BJ (cell line): ENCODE measurements around the gene BSPRY. TPM values are rescaled to one million over a fixed set of nuclear protein-coding genes. Genes with fewer than 3 reads are reported as not detected.

Source experiments
- CTCF ChIA-PET: fragments of 350-600 bp; formaldehyde crosslinking; extraction: SDS; loops from one replicate; lab custom pipeline; 2021; ENCODE audit warnings: antibody characterized with exemption, inconsistent platforms; lab: Yijun Ruan, JAX
- POLR2A ChIA-PET: fragments of 300-600 bp; sonication (Branson Sonifier 250); formaldehyde crosslinking; extraction: SDS; loops from one replicate; lab custom pipeline; 2021; ENCODE audit warnings: antibody characterized with exemption; lab: Charles Lee
- DNase-seq: peaks from one replicate; pipeline ENCODE4 v3.0.0-alpha.2; 2011; ENCODE audit warnings: low read depth
- H3K27me3 ChIP-seq: 2 replicates; pipeline ENCODE4 v1.6.0; 2011; ENCODE audit warnings: low read length; ENCODE audit not compliant: control insufficient read depth, insufficient read depth
- H3K36me3 ChIP-seq: 2 replicates; pipeline ENCODE4 v1.5.1; 2011; ENCODE audit warnings: low read length; ENCODE audit not compliant: control insufficient read depth, insufficient read depth
- H3K4me3 ChIP-seq: 2 replicates; pipeline ENCODE4 v1.5.1; 2011; ENCODE audit warnings: low read depth, mild to moderate bottlenecking, control low read depth, low read length
- polyA plus RNA-seq: library from polyadenylated mRNA; depleted of rRNA; stranded (reverse); fragments of >200 nt; gene quantifications from 2 replicates; pipeline ENCODE4 v1.2.3, GENCODE V29; 2011
- TF ChIP-seq, protein P1 (sequence below): IDR thresholded peaks from 2 replicates; pipeline ENCODE4 v1.5.1; 2011; ENCODE audit warnings: low read depth, mild to moderate bottlenecking, control low read depth, inconsistent platforms, low read length, moderate library complexity; ENCODE audit not compliant: insufficient read depth

BSPRY gene
- polyA plus RNA-seq, 1 experiment, result not detected

DNA sequence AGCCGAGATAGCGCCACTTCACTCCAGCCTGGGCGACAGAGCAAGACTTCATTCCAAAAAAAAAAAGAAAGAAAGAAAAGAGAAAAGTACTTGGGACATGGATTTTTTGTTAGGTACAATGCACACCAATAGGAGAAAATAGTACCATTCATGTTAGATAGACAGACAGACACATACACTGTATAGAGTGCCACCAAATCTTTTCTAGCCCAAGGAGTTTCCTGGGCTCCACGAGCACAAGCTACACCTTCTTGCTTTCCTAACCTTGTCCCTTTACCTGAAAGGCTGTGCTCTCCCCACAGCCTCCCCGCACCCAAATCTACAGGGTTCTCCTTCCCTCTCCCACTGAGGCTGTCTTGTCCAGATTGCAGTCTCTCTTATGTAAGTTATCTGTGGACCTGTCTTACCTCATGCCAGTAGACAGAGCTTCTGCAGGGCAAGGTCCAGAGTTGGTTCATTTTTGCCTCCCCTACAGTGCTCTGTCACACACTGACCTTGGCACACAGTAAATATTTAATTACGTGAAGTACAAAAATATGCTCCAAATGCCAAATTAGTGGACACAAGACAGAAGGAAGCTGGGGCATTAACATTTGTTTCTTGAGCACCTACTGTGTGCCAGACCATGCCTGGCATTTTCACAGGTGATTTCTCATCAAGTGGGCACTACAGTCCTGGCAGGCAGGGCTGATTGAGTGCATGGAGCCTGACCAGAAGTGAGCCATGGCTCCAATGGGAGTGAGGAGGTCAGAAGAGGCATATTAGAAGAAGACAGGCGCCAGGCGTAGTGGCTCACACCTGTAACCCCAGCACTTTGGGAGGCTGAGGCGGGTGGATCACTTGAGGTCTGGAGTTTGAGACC is 45.9 kb downstream of the BSPRY start:
- Histone ChIP-seq H3K36me3 (peaks cover 10% of the 10 kb centered on the region), H3K4me3 (no peak overlapping the region), H3K27me3 (no peaks in the 10 kb centered on the region)
- TF ChIP-seq, protein P1, sequence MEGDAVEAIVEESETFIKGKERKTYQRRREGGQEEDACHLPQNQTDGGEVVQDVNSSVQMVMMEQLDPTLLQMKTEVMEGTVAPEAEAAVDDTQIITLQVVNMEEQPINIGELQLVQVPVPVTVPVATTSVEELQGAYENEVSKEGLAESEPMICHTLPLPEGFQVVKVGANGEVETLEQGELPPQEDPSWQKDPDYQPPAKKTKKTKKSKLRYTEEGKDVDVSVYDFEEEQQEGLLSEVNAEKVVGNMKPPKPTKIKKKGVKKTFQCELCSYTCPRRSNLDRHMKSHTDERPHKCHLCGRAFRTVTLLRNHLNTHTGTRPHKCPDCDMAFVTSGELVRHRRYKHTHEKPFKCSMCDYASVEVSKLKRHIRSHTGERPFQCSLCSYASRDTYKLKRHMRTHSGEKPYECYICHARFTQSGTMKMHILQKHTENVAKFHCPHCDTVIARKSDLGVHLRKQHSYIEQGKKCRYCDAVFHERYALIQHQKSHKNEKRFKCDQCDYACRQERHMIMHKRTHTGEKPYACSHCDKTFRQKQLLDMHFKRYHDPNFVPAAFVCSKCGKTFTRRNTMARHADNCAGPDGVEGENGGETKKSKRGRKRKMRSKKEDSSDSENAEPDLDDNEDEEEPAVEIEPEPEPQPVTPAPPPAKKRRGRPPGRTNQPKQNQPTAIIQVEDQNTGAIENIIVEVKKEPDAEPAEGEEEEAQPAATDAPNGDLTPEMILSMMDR, result no peak
- DNase-seq, result no peak
- POLR2A ChIA-PET, result no interaction called here
- CTCF ChIA-PET, result interaction anchor here (0.6 to 1.5 kb wide), 3 partner anchors 60 to 139 kb away, joined by 3 read pairs; no protein-coding TSS in a partner anchor

DNA sequence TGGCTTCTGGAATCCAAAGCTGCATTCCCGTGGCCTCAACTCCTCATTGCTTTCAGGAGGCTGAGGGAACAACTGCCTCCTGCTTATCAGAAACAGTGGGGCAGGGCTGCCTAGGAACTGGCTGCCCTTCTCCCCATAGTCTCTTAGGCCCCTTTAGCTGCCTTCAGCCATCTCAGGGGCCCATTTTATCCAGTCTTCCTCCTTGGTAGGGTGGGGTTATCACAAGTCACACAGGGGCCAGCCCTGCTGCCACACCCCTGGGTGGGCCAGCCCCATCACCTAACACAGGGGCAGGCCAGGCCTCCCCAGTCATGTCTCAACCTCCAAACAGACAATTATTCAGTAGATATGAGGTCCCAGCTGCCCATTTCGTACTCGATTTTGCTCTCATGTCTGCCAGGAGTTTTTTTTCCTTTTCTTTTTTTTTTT is 47.9 kb downstream of the BSPRY start:
- CTCF ChIA-PET, result no interaction called here
- no peaks in the 10 kb centered on the region for H3K27me3 ChIP-seq
- no peak for DNase-seq
- POLR2A ChIA-PET, result no interaction called here
- H3K36me3 ChIP-seq, result peaks cover 2% of the 10 kb centered on the region
- TF ChIP-seq, protein P1, result no peak
- no peak overlapping the region for H3K4me3 ChIP-seq

DNA sequence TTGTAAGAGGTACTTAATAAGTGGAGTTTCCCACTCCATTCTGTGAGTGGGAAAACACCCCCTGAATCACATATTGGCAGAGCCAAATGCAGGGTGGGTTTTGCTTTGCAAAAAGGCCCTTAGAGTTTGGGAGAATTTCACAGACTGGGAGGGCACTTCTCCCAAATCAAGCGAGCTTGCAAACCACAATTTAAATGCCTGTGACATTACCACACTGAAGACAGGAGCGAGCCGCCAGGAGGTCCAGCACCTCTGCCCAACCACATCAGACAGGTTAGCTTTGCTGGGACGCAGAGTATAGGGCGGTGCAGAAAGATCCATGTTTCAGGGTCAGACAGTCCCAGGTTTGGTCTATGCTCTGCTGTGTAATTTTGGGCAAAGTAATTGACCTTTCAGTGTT is 49.5 kb downstream of the BSPRY start:
- ChIA-PET CTCF (interaction anchor here (1.0 to 10.2 kb wide), 7 partner anchors 10 to 256 kb away, joined by 3 to 74 read pairs (median 4); partner anchors contain the start of genes C9orf43 and POLE3), POLR2A (no interaction called here)
- DNase-seq, result no peak
- no peaks in the 10 kb centered on the region for H3K27me3 ChIP-seq
- TF ChIP-seq, protein P1, result no peak
- no peak overlapping the region for H3K4me3 ChIP-seq
- no peaks in the 10 kb centered on the region for H3K36me3 ChIP-seq

DNA sequence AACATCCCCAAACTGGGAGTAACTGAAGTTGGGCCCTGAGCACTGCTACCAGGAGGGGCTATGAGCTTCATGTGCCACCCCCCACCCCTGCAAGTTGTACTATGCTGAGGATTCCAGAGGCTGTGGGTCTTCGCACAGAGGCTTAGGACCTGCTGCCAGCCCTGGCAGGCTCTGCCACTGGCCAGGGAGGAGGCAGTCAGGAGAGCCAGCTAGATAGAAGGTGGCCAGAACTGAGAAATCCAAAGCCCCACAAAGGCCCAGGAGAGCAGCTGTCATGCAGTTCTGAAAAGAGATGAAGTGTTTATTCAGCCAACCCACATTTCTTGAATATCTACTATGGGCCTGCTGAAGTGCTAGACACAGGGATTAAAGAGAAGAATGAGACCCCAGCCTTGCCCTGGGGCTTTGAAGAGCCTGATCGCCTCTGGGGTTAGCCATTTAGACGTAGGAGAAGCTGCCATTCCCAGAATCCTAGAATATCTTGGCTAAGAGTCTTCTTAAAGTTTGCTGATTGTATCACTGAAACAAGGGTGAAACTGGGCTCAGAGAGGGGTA is 50.4 kb downstream of the BSPRY start:
- no peak for DNase-seq
- Histone ChIP-seq H3K4me3 (no peak overlapping the region), H3K36me3 (no peaks in the 10 kb centered on the region), H3K27me3 (no peaks in the 10 kb centered on the region)
- POLR2A ChIA-PET, result no interaction called here
- TF ChIP-seq, protein P1, result no peak
- CTCF ChIA-PET, result interaction anchor here (2.3 to 10.2 kb wide), 5 partner anchors 9 to 259 kb away, joined by 7 to 74 read pairs (median 20); partner anchors contain the start of genes C9orf43 and POLE3
